Uterus (tissue), 4 donors: ENCODE results near the gene ERCC3. TPM values are rescaled to one million over a fixed set of nuclear protein-coding genes. Genes with fewer than 3 reads are reported as not detected.

Source experiments
- DNase-seq, 2 donors: peaks; one replicate each; pipeline ENCODE4 v3.0.0-alpha.2; 2019 to 2020
- H3K27ac ChIP-seq, 2 donors: fragments of 200-600 bp; sonication (generic); 1 replicate in 1 of 2; 2 replicates in 1 of 2; pipeline ENCODE4 v1.5.1; 2016 to 2018
- H3K27me3 ChIP-seq, 2 donors: fragments of 200-600 bp; sonication (generic); one replicate each; pipeline ENCODE4 v1.5.1; 2018 to 2019; ENCODE audit warnings: control low read depth in 1 of 2
- H3K36me3 ChIP-seq, 2 donors: fragments of 200-600 bp; sonication (generic); one replicate each; pipeline ENCODE4 v1.5.1; 2019; ENCODE audit warnings: control low read depth in 1 of 2
- H3K4me1 ChIP-seq, 2 donors: fragments of 200-600 bp; sonication (generic); one replicate each; pipeline ENCODE4 v1.5.1; 2018 to 2019; ENCODE audit warnings: control low read depth in 1 of 2
- H3K4me3 ChIP-seq, 2 donors: fragments of 200-600 bp; sonication (generic); 1 replicate in 1 of 2; 2 replicates in 1 of 2; pipeline ENCODE4 v1.5.1; 2018 to 2019; ENCODE audit warnings: mild to moderate bottlenecking in 1 of 2
- H3K9me3 ChIP-seq, 2 donors: fragments of 200-600 bp; sonication (generic); one replicate each; pipeline ENCODE4 v1.5.1; 2019; ENCODE audit warnings: control low read depth in 1 of 2
- CTCF ChIP-seq, 4 experiments: fragments of 200-600 bp in 2 of 4; fragments of 450-650 bp in 2 of 4; sonication (generic) in 2 of 4; IDR thresholded peaks; one replicate each; pipeline ENCODE4 v1.5.1; 2016 to 2019; ENCODE audit warnings: antibody characterized with exemption in 4 of 4, mild to moderate bottlenecking in 2 of 4, moderate library complexity in 1 of 4
- POLR2A ChIP-seq, 2 donors: fragments of 450-650 bp; IDR thresholded peaks; one replicate each; pipeline ENCODE4 v1.6.1; 2016; ENCODE audit warnings: antibody characterized with exemption in 2 of 2, mild to moderate bottlenecking in 1 of 2, moderate library complexity in 1 of 2
- intact Hi-C: fragments of 100-400 bp; cut with DNase I; formaldehyde crosslinking; loops from one replicate; pipeline ENCODE4 v1.15.1; 2023; ENCODE audit warnings: low total_unique reads
- total RNA-seq, 4 donors: library from RNA; depleted of rRNA in 3 of 4; stranded (reverse); fragments of >200 nt in 3 of 4; gene quantifications; one replicate each; pipeline versions ENCODE4 v1.1.0 to v1.2.4, GENCODE V29; 2014 to 2023
- donor health status: DM: yes; HTN: yes; CAD: no.

The ERCC3 gene
- total RNA-seq, 4 donors from 2014 or later, result 47.6 to 153 (median 57.5) TPM

- peaks cover 0 to 2% of the 10 kb centered on the region in 2 donors for H3K36me3 ChIP-seq
- intact Hi-C loops, result loop anchor here (10.0 kb wide), 1 partner anchor 148 kb away; no protein-coding TSS in a partner anchor
- no peaks in the 10 kb centered on the region for H3K4me1 ChIP-seq
- no peak overlapping the region for H3K27ac ChIP-seq
- no peak for DNase-seq
- no peaks in the 10 kb centered on the region for H3K27me3 ChIP-seq
- TF ChIP-seq CTCF (IDR thresholded peaks at IDR 0.05), result no peak
- TF ChIP-seq POLR2A (IDR thresholded peaks at IDR 0.05), result no peak
- H3K9me3 ChIP-seq, result no peaks in the 10 kb centered on the region
- H3K4me3 ChIP-seq, result no peak overlapping the region
Observed at GRCh38 chr2:127326289-127326945, 32.5 kb upstream of the ERCC3 start.

- Histone ChIP-seq H3K27ac (no peak overlapping the region), H3K4me3 (no peak overlapping the region), H3K36me3 (peaks cover 0 to under 1% of the 10 kb centered on the region in 2 donors), H3K9me3 (no peaks in the 10 kb centered on the region), H3K27me3 (no peaks in the 10 kb centered on the region), H3K4me1 (no peaks in the 10 kb centered on the region)
- no peak for TF ChIP-seq POLR2A (IDR thresholded peaks at IDR 0.05)
- TF ChIP-seq CTCF (IDR thresholded peaks at IDR 0.05), result peak; percentile 54 to 66 (median 61)
- intact Hi-C loops, result loop anchor here (10.0 kb wide), 1 partner anchor 150 kb away; no protein-coding TSS in a partner anchor
- DNase-seq, result no peak
Observed at GRCh38 chr2:127324635-127325034, 30.7 kb upstream of the ERCC3 start.

GRCh38 chr2:127321303-127321702 lies 27.4 kb upstream of the ERCC3 start:
- no peaks in the 10 kb centered on the region for H3K36me3 ChIP-seq
- no peak overlapping the region for H3K27ac ChIP-seq
- TF ChIP-seq POLR2A (IDR thresholded peaks at IDR 0.05) (no peak), CTCF (IDR thresholded peaks at IDR 0.05) (no peak)
- no peaks in the 10 kb centered on the region for H3K9me3 ChIP-seq
- intact Hi-C loops, result loop anchor here (10.0 kb wide), 1 partner anchor 153 kb away; no protein-coding TSS in a partner anchor
- H3K27me3 ChIP-seq, result no peaks in the 10 kb centered on the region
- no peaks in the 10 kb centered on the region for H3K4me1 ChIP-seq
- H3K4me3 ChIP-seq, result no peak overlapping the region
- no peak for DNase-seq

DNA sequence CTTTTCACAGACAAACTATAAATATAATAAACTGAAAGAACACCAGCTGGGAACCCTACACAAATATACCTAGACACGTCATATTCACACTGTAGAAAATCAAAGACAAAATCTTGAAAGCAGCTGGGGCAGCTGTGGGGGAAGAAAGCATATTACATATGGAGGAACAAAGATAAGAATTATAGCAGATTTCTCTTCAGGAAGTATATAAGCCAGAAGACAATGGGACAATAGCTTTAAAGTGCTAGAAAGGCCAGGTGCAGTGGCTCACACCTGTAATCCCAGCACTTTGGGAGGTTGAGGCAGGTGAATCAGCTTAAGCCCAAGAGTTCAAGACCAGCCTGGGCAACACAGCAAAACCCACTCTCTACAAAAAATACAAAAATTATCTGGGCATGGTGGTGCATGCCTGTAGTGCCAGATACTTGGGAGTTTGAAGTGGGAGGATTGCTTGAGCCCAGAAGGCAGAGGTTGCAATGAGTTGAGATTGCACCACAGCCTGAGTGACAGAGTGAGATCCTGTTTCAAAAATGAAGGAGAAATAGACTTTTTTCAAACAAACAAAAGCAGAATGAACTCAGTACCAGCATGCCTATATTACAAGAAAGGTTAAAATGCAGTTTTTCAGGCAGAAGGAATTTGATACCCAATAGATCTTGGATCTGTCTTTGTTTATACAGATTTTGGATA lies 26.8 kb upstream of the ERCC3 start:
- Histone ChIP-seq H3K9me3 (no peaks in the 10 kb centered on the region), H3K36me3 (no peaks in the 10 kb centered on the region), H3K27me3 (no peaks in the 10 kb centered on the region), H3K4me1 (no peaks in the 10 kb centered on the region), H3K4me3 (no peak overlapping the region), H3K27ac (no peak overlapping the region)
- intact Hi-C loops, result loop anchor here (10.0 kb wide), 1 partner anchor 154 kb away; no protein-coding TSS in a partner anchor
- TF ChIP-seq POLR2A (IDR thresholded peaks at IDR 0.05) (no peak), CTCF (IDR thresholded peaks at IDR 0.05) (no peak)
- DNase-seq, result no peak

GRCh38 chr2:127320067-127320466 lies 26.1 kb upstream of the ERCC3 start:
- H3K27me3 ChIP-seq, result no peaks in the 10 kb centered on the region
- H3K27ac ChIP-seq, result no peak overlapping the region
- DNase-seq, result no peak
- H3K9me3 ChIP-seq, result no peaks in the 10 kb centered on the region
- no peaks in the 10 kb centered on the region for H3K36me3 ChIP-seq
- intact Hi-C loops, result loop anchor here (10.0 kb wide), 1 partner anchor 155 kb away; no protein-coding TSS in a partner anchor
- TF ChIP-seq POLR2A (IDR thresholded peaks at IDR 0.05), result no peak
- TF ChIP-seq CTCF (IDR thresholded peaks at IDR 0.05), result no peak
- no peaks in the 10 kb centered on the region for H3K4me1 ChIP-seq
- no peak overlapping the region for H3K4me3 ChIP-seq
